ENCODE measurements around the gene PERM1.

DNA sequence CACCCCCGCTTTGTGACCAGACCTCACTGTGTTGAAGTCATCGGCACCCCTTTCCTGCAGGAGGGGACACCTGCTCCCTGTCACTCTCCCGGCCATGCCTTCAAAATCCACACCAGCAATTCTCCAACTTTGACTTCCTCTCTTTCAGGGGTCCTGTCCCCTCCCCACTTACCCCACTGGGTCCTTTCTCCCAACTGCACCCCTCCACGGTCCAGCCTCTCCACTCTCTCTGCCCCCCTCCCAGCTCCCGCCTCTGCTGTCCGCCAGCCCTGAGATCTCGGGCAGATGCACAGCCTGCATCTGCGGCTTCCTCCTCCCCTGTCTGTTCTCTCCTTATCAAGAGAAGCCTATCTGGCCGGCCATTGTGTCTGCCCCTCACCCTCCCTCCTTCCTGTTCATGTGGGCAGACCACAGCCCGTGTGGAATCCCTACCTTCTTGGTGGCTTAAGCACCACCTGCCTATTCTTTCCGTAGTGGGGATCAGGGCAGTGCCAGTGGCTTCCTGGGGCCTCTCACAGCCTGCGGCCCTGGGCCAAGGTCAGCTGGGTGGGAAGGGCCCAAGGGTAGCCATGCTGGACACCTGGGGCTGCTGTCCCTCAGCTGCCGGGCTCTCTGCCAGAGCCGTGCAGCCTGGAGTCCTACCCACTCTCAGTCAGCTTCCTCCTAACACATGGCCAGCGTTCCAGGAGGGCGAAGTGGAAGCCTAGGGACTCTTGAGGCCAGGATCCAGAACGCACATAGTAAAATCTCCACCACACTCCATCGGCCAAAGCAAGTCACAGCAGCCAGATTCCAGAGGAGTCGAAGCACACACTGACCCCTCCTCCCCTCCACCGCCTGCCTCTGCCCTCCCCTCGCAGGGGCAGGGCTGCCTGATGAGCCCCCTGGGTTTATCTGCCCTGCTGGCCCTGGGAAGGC, 23.1 kb upstream of the PERM1 start:
- TF ChIP-seq EZH2 (IDR thresholded peaks at IDR 0.05; ENCODE audit: insufficient read depth, poor library complexity, severe bottlenecking) (no peak), EZH2phosphoT487 (IDR thresholded peaks at IDR 0.05; ENCODE audit: insufficient read depth, low read depth) (no peak)

Measured in GM23248 (cell line).